HG02840 (cell line): ENCODE measurements around the gene CDH2.

Source experiments
- ATAC-seq: cut with Tn5 transposase; IDR thresholded peaks from one replicate; pipeline ENCODE4 v1.9.1; 2021; ENCODE audit warnings: mild to moderate bottlenecking, moderate library complexity, moderate number of reproducible peaks; ENCODE audit not compliant: unreplicated experiment, low FRiP score

Gene CDH2

DNA sequence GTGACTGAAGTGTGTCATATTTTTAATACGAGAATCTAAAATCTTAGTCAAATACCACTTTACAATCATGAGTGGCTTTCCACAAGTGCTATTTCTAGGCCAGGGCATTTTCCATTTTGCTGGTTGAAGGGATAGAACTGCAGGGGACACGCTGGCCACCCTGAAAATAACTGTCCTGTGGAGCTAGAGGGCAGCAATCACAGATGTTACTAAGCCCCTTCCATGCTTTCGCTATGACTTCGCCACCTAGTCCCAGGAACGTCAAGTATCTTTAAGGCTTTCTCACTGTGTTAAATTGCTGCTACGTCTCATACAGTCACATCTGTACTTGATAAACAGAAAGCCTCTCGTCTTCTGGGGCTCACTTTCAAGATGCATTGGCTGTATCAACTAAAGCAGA is 171.8 kb downstream of the CDH2 start:
- no peak for ATAC-seq

DNA sequence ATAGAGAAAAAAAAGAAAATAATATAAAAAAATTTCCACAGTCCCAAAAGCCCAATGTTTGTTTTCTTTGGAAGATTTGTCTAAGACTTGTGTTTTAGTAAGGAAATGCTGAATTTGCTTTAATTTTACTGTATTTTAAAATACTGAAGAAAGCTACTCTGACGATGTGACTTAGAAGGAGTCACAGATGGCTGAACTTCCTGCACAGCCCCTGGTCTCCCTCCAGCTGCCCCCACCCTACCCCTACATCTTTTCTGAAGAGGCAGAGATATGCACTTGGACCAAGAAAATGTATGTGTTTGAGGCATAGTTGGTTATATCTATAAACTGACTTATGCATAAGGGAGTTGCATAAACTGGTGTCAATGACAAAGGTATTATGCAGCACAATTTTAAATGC is 172.3 kb downstream of the CDH2 start:
- ATAC-seq: no peak

DNA sequence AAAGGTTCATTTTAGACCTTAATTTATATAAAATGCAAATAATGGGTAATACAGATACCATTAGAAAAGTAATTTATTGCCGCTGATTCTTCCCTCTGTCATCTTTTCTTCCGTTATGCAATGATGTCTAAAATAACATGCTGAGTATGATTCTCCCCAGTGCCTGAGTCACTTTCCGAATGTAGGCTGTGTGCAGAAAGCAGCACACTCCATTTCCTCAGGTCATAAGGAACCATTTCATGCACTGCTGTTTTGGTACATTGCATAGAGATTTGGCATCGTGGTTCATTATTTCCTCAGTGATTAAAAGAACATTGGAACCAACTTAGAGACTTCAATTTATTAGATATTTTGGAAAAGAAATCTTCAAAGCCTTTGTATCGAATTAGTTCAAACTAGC is 173.5 kb downstream of the CDH2 start:
- ATAC-seq: no peak

DNA sequence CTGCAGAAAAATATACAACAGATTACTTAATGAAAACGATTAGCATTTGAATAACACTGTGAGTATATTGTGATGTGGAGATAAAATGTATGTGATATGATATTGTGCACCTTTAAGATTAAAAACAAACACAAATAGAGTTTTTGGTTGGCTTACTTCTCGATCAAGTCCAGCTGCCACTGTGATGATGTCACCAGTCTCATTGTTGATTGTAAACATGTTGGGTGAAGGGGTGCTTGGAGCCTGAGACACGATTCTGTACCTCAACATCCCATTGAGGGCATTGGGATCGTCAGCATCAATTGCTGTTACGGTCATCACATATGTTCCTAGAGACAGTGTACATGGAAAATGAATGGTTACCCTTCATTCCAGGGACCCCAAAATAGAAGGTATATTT is 174.1 kb downstream of the CDH2 start:
- ATAC-seq: no peak

DNA sequence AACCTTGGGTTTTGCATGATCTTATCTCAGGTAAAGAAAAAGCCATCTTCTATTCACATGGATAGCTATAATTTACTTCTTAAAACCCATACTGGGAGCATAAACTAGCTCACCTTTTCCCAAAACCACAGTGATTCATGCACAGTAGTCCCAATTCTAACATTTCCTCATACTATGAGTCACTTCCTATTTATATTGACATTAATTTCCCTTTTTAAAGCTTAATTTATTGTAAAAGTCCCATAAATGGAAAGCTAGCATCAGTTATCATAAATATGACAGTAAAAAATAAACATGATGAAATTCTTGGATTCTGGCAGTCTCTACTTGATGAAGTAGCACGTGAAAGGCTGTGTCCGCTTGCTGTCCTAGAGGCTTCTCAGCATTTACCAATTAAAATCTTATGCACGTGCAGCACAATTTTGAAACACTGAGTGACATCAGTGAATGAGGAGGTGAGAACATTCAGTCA is 180.1 kb downstream of the CDH2 start:
- ATAC-seq: no peak

DNA sequence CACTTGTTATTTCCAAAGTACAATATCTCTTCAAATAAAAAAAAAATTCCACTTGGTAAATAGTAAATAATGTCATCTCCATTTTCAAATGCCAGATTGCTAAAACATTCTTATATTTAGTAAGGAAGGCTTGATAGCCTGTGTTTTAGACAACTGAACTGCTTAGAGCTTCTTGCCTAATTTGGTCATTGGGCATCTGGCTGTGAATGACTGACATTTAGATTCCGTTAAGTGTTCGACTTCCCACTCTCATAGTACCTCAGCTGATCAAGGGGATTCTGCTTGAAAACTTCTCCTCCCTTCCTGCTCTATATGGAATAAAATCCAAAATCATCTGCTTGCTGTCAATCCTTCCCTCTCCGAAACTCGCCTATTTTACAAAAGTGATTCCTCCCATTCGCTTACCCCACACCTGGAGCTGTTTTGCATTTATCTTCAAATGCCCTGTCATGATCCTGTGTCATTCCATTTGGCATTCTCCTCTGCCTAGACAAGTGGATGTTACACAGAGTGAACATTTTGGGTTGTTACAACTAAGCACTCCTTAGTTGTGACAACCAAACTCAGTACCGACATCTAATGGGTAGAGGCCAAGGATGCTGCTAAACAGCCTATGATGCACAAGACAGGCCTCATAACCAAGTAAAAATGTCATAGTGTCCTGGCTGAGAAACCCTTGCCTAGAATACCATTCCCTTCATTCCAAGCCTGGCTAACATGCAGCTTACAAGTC is 181.0 kb downstream of the CDH2 start:
- no peak for ATAC-seq

DNA sequence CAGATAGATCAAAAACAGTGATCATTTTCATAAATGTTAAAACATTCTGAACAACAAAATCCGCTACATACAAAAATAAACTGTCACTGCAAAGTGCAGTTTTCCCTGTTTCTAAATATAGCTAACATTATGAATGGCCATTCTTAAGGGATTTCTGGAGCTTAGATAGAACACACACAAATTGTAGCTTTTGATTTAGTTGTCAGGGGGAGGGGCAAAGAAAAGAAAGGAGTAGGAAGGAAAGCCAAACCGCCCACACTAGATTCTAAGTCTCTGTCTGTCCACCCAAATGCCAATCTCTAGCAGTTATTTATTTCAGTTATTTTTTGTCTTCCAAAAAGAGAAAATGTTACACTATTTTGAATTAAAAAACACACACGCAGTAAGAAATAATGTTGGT is 182.4 kb downstream of the CDH2 start:
- no peak for ATAC-seq

DNA sequence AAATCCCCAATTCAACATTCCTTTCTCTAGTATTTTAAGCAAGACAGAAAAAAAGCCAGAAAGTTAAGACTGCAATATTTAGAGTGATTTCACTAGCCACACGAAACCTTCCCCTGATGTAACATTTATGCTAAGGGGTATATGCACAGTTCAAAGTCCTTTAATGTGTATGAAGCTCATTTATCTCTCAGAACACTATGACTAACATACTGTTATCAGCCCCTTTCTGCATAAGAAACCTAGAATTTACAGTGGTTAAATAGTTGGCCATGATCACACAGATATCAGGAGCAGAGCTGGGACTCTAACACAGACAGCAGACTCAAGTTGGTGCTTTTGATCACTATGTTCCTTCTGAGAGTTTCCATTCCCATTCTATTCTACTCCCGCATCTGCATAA is 185.5 kb downstream of the CDH2 start:
- ATAC-seq: no peak

DNA sequence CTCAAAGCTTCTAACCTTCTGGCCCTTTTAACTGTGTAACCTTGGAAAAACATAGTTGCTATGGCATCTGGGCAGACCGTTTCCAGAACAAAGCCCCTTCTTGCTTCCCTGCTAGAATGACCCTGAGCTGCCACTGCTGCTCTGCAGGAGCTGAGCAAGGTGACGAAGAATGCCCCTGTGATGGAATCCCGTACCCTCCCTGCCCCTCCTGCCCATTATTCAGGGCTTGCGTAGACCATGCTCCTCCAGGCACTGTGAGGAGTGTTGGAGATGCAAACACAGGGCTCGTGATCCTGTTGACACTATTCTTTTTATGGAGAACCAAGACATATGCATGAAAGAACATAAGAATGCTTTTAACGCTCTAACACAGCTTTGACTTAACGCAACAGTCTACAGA is 191.1 kb downstream of the CDH2 start:
- ATAC-seq: no peak

DNA sequence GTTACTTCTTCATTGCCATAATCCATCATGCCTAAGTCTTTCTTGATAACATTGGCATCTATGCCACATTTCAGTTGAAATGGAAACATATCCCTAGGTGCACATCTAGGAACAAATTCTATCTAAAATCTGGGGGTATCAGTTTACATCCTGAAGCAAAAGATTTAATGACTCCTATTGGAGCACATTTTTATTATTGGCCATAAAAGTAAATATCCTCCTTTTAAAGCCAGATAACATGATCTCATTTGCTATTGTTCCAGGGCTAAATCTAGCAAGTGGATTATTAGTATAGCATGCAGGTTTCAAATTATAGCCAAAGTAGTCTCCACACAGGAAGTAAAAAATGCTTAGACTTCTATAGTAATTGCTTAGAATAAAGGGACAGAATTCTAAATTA is 193.2 kb downstream of the CDH2 start:
- no peak for ATAC-seq

DNA sequence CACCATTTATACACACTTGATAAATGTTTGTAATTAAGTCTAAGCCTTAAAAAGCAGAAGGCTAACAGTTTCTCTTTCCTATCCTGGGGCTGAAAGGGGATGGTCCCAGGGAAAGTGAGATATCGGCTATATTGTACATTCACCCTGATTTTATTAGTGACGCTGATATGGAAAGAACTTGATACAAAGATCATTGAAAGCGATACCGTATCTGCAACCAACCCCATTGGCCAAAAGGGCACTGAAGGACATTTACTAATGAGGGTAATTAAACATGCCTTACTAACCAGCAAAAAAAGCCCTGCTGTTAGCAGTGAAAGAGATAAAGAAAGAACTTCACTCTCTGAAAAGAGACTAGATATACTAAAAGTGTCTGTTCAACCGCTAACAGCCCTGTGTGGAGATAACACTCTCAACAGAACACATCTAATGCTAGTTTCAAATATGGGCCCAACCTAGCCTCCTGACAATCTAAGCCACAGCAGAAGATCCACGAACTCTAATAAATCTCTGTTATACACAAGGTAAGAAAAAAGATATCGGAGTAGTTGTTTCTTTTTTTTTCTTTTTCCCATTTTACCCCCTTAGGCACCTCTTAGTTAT is 200.0 kb downstream of the CDH2 start:
- ATAC-seq: no peak

DNA sequence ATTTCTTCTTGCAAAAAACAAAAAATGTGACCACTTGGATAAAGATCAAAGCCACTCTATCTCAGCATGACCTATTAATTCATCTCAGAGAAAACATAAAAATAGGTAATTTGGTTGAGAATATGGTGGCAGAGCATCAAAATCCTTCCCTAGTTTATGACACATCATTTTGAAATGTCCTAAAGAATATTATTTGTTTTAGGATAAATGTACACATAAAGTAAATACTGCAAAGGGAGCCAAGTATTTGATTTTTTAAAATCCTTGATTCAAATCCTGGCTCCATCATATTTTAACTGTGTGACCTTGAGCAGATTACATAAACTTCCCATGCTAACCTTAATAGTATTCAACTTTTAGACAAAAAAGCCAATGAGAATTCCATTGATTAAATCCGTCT is 206.6 kb downstream of the CDH2 start:
- no peak for ATAC-seq

DNA sequence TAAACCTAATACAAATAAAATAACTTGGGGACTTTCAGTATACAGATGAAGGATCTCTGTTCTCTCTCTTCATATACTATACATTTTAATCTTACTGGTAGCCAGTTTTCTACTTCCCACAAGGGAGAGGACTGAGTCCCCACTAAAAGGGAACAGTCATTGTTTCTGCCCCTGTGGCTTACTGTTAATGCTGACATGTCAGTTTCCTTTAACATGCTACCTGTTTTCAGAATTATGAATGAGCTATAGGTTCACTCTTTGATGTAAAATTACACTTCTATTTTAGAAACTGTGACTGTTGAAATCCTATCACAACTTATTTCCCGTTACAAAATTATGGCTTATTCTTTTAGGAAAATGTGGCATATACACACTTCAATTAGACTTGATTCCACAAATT is 207.7 kb downstream of the CDH2 start:
- ATAC-seq: no peak

DNA sequence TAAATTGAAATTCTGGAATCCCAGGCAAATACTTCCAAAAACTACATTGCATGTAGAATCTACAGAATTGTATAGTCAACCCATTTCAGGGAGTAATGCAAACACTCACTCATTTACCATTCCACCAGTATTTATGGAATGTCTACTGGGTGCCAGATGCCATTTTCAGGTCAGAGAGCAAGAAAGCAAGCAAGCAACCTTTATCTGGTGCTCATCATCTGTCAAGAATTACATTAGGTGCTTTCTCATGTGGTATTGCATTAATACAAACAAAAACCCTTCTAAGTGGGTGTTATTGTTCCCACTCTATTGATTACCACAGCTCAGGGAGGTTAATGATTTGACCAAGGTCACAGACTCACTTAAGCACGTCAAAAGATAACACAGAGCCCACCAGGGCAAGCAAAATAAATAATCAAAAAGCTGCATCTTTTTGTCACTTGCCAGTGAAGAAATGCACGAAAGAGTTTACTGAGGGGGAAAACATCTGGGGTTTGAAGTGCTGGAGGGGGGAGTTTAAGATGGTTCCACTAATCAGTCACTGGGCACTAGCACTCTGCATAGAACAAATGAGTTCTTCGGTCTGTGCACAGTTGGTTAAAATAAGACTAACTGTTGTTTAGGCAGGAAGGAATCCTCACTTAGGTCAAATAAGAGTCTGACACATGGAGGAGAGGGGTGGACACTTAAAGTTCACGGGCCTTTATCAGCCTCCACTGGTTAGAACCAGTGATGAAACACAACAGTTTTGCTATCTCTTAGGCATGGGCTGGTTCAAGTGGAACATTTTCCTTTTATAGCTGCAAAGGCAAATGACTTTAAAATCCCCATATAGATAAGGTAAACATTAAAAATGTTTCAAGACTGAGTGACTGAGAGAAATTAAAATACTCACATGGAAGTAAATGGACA is 208.8 kb downstream of the CDH2 start:
- ATAC-seq: no peak

DNA sequence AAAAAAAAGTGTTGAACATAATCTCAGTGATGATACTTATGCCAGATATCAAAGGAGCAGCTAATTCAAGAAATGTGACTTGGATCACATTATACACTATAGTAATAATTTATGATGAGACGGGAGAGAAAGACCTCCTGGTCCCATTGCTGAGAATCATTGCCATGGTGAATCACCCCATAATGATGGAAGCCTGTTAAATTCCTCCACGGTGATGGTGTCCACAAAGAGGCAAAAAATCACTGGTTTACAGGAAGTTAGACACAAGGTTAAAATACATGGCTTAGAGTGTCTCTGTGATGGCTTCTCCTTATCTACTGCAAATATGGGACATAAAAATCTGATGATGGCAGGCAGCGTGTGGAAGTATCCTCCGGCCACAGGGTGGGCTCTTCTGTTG is 210.0 kb downstream of the CDH2 start:
- no peak for ATAC-seq

DNA sequence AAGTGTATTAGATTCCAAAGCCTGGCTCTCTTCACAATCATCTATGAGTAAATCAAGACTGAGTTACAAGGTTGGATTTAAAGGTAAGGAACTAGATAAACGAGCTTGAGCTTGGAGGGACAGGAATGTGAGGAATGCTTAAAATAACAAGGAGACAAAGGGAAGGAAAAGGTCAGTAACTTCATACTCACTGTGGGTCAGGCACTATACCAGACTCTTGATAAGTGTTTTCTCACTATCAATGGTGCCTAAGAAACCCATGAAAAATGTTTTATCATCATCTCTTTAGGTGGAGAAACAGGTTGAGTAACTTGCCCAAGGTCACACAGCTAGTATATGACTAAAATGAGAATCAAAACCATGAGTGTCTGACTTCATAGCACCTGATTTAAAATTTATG is 212.1 kb downstream of the CDH2 start:
- ATAC-seq: no peak

DNA sequence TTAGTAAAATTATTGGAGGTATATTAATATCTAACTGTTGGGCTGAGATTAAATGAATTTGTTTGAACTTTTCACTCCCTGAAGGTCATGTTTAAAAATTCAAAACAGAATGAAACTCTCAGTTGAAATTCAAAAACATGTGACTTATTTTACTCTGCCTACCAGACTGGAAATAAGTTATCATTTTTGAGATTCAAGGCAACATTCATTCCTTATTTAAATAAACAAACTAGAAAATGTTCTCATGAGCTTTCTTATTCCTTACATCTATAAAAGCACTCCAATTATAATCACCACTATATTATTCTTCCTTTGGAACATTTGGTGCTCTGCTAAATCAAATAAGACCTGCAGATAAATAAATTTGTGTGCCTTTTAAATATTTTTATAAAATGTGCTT is 217.8 kb downstream of the CDH2 start:
- no peak for ATAC-seq

DNA sequence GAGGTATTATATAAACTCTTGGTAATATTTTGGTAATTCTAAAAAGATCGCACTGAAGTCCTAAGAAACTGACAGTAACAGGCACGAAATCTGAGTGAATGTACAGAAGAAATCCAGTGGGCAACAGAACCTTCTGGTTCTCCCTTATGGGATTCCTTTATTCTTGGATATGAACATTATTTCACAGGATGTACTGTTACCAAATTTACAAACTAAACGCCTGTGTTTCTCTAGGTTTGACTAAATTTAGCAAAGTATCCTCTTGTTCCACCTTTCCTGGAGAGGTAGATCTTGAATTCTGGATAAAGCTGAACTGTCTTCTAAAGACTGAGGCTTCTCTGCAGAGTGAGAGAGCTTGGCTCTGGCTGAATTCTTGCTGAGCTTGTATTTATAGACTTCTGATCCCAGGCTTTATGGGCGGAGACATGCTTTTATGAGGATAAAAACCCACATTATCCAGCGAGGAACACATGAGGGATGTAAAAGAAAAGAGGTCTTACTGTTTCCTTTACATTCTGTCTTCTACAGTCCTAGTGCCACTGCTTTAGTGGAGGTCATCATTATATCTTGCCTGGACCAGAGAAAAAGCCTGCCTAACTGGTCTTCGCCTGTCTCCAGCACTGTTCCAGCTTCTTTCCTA is 220.8 kb downstream of the CDH2 start:
- ATAC-seq: no peak

DNA sequence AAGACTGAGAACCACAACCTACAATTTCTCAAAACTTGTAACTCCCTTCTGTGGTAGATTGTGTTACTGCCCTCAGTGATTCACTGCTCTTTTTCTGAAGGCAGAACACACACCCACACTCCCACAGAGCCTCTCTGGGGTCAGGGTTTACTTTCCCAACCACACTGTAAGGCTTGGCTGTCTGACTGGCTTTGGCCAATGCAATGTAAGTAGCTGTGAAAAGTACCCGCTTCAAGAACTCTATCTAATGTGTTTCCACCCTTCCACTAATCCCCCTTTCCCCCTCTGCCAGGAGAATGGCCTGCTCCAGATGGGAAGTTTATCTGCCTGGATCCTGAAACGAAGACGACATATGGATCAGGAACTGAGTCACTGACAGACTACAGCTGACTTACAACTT is 222.7 kb downstream of the CDH2 start:
- no peak for ATAC-seq

DNA sequence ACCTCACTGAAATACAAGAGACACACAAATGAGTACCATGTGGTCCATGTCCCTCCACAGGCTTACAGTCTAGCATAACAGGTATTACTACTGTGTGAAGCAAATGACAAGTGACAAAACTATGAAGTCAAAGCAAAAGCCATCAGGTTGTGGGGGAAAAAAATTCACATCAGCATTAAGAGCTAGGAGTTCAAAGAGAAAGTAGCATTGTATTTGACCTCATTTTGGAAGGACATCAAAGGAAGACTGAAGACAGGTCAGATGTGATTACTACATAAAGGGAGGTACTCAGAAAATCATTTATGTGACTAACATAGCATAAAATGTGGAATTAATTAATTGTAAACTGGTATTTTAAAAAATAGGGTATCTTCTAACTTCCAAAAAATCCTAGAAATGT is 224.2 kb downstream of the CDH2 start:
- no peak for ATAC-seq

DNA sequence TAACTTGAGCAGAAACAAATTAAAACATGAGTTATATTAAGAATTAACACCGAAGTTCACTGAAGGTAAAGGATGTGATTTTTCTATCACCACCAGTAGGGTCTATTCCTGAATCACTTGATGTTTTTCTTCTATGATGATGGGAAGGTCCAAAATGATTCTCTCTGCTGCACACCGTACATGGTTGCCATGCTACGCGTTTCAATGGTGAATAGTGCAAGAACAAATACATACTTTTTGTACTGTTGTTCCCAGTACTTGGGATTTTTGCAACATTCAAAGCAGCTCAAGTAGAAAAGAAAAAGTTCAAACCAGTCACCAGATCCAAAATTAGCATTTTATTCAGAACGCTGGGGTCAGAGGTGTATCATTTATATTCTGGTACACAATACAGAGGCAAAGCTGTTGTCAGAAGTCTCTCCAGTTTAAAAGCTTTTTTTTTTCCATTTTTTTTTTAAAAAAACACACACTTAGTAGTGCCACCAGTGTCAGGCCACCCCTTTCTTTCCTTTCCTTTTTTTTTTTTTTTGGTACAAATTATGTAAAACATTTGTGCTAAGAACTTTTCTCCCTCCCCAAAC is 226.2 kb downstream of the CDH2 start:
- no peak for ATAC-seq
